ENCODE data around the gene ACER1. TPM values are rescaled to one million over a fixed set of nuclear protein-coding genes. Genes with fewer than 3 reads are reported as not detected.
"Not testable (repeated sequence)": the region's sequence is repeated elsewhere in the genome, so short reads cannot be mapped to it uniquely, and the experiment has no call there.

The ACER1 gene
- total RNA-seq, 4 donors from 2014 or later: 0.53 to 8.1 (median 1.4) TPM

- no peak for TF ChIP-seq POLR2A (IDR thresholded peaks at IDR 0.05)
- TF ChIP-seq, protein P1, sequence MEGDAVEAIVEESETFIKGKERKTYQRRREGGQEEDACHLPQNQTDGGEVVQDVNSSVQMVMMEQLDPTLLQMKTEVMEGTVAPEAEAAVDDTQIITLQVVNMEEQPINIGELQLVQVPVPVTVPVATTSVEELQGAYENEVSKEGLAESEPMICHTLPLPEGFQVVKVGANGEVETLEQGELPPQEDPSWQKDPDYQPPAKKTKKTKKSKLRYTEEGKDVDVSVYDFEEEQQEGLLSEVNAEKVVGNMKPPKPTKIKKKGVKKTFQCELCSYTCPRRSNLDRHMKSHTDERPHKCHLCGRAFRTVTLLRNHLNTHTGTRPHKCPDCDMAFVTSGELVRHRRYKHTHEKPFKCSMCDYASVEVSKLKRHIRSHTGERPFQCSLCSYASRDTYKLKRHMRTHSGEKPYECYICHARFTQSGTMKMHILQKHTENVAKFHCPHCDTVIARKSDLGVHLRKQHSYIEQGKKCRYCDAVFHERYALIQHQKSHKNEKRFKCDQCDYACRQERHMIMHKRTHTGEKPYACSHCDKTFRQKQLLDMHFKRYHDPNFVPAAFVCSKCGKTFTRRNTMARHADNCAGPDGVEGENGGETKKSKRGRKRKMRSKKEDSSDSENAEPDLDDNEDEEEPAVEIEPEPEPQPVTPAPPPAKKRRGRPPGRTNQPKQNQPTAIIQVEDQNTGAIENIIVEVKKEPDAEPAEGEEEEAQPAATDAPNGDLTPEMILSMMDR (IDR thresholded peaks at IDR 0.05): no peak
- Histone ChIP-seq H3K9me3 (no peaks in the 10 kb centered on the region), H3K27ac (no peak overlapping the region), H3K4me1 (no peaks in the 10 kb centered on the region), H3K36me3 (no peaks in the 10 kb centered on the region), H3K27me3 (peaks cover 0 to 26% (median 0%) of the 10 kb centered on the region in 4 donors), H3K4me3 (no peak overlapping the region)
- WGBS, 2 donors: 63 to 64% methylated on average over 4 of the region's 4 CpGs
- DNase-seq: no peak
- intact Hi-C loops (cut with DNase I): no loop called here
Observed at GRCh38 chr19:6324757-6325156, 8.7 kb downstream of the ACER1 start.

DNA sequence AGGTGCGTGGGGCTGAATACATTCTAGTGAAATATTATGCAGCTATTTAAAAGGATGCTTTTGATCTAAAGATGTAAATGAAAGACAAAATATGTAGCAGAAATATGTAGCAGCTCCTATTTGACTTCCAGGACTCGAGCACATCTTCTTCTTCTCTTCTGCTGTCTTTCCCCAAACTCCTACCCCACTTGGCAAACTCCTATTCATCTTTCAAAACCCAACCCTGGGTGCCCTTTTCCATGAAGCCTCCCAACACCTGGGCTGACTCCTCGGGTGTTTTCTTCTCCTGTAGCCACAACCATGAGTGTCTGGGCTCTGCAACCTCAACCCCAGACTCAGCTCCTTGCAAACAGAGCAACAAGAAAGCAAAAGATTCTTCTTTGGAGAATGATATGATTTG lies 11.1 kb downstream of the ACER1 start:
- Histone ChIP-seq H3K9me3 (no peaks in the 10 kb centered on the region), H3K4me3 (no peak overlapping the region), H3K27ac (no peak overlapping the region), H3K27me3 (peaks cover 0 to 29% (median 0%) of the 10 kb centered on the region in 4 donors), H3K36me3 (no peaks in the 10 kb centered on the region), H3K4me1 (no peaks in the 10 kb centered on the region)
- 40 to 41% methylated on average over 3 of the region's 3 CpGs for WGBS, 2 donors
- intact Hi-C loops (cut with DNase I): no loop called here
- DNase-seq: no peak
- TF ChIP-seq, protein P1 (IDR thresholded peaks at IDR 0.05): no peak
- TF ChIP-seq POLR2A (IDR thresholded peaks at IDR 0.05): no peak

DNA sequence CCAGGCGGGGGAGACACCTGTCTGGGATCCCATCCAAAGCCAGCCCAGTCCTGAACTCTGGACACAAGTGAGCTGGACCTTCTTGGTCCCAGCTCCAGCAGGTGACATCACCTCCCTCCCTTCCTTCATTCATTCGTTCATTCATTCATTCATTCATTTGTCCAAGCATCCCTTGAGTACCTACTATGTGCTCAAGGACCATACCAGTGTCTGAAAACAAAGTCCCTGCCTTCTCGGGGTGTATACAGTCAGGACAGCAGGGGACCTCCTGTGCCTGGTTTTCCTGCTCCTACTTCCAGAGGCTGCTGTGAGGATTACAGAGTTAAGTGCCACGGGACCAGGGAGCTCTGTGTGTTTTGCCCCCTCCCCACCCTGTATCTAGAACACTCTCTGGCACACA lies 14.0 kb downstream of the ACER1 start:
- Histone ChIP-seq H3K4me3 (no peak overlapping the region), H3K4me1 (no peaks in the 10 kb centered on the region), H3K9me3 (no peaks in the 10 kb centered on the region), H3K36me3 (no peaks in the 10 kb centered on the region), H3K27me3 (peaks cover 0 to 29% (median 0%) of the 10 kb centered on the region in 4 donors), H3K27ac (no peak overlapping the region)
- intact Hi-C loops (cut with DNase I): no loop called here
- no peak for TF ChIP-seq POLR2A (IDR thresholded peaks at IDR 0.05)
- TF ChIP-seq, protein P1 (IDR thresholded peaks at IDR 0.05): no peak
- WGBS, 2 donors: 19 to 32% methylated on average over 4 of the region's 4 CpGs
- no peak for DNase-seq

- WGBS, 2 donors: 40 to 51% methylated on average over 5 of the region's 5 CpGs
- H3K4me3 ChIP-seq: no peak overlapping the region
- no peaks in the 10 kb centered on the region for H3K9me3 ChIP-seq
- H3K27ac ChIP-seq: no peak overlapping the region
- H3K36me3 ChIP-seq: no peaks in the 10 kb centered on the region
- H3K4me1 ChIP-seq: no peaks in the 10 kb centered on the region
- intact Hi-C loops (cut with DNase I): no loop called here
- peaks cover 0 to 29% (median 0%) of the 10 kb centered on the region in 4 donors for H3K27me3 ChIP-seq
- DNase-seq: no peak
- TF ChIP-seq, protein P1 (IDR thresholded peaks at IDR 0.05): no peak
- no peak for TF ChIP-seq POLR2A (IDR thresholded peaks at IDR 0.05)
Observed at GRCh38 chr19:6318772-6319171, 14.6 kb downstream of the ACER1 start.

DNA sequence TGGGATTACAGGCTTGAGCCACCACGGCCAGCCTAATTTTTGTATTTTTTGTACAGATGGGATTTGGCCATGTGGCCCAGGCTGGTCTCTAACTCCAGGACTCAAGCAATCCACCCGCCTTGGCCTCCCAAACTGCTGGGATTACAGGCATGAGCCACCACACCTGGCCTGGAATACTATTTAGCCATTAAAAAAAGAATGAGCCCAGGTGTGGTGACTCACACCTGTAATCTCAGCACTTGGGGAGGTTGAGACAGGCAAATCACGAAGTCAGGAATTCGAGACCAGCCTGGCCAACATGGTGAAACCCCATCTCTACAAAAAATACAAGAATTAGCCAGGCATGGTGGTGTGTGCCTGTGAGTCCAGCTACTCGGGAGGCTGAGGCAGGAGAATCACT lies 17.8 kb downstream of the ACER1 start:
- H3K36me3 ChIP-seq, H3K4me3 ChIP-seq: not testable (repeated sequence)

DNA sequence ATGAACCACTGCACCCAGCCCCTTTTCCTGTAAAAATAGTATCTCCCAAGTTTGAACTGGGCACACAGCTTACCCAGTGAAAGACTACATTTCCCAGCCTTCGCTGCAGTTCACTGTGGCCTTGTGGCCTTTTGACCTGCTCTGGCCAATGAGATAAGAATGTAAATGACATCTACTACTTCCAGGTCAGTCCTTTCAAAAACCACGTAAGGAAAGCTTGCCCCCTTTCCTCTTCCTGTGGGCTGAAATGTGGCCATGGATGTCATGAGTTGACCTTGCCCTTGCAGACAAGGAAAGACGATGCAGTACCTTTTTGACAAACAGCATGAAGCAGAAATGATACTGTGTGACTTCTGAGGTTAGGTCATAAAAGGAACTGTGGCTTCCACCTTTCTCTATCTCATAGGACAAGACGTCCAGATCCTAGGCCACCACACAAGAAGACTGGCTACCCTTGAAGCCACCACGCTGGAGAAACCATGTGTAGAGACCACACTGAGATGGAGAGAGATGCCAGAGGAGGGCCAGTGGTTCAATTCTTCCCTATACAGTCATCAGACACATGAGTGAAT lies 19.9 kb downstream of the ACER1 start:
- TF ChIP-seq POLR2A (IDR thresholded peaks at IDR 0.05): no peak
- TF ChIP-seq, protein P1 (IDR thresholded peaks at IDR 0.05): no peak
- Histone ChIP-seq H3K27me3 (peaks cover 0 to 12% (median 0%) of the 10 kb centered on the region in 4 donors), H3K4me1 (no peaks in the 10 kb centered on the region), H3K4me3 (no peak overlapping the region), H3K9me3 (no peaks in the 10 kb centered on the region), H3K27ac (no peak overlapping the region), H3K36me3 (no peaks in the 10 kb centered on the region)
- no peak for DNase-seq
- WGBS, 2 donors: 61 to 75% methylated on average over 3 to 5 of the region's 5 CpGs
- intact Hi-C loops (cut with DNase I): no loop called here

More for the DNA sequence above, 17.8 kb downstream of the ACER1 start:
- peaks cover 0 to 23% (median 0%) of the 10 kb centered on the region in 4 donors for H3K27me3 ChIP-seq
- 77 to 79% methylated on average over 4 to 5 of the region's 5 CpGs for WGBS, 2 donors
- H3K27ac ChIP-seq; intact Hi-C loops (cut with DNase I); H3K4me1 ChIP-seq; H3K9me3 ChIP-seq; DNase-seq: not testable (repeated sequence)

Measured in esophagus squamous epithelium (tissue), 5 donors.